Glutamatergic neuron (in vitro differentiated cells): ENCODE measurements around the gene FLT3. TPM values are rescaled to one million over a fixed set of nuclear protein-coding genes. Genes with fewer than 3 reads are reported as not detected.
"Not testable (repeated sequence)": the region's sequence is repeated elsewhere in the genome, so short reads cannot be mapped to it uniquely, and the experiment has no call there.

Experiments used
- DNase-seq: peaks from one replicate; pipeline ENCODE4 v3.0.0; 2022
- H3K27ac Mint-ChIP-seq: one replicate; pipeline ENCODE4 v1.8.0; 2020; ENCODE audit warnings: mild to moderate bottlenecking, mixed read lengths, inconsistent platforms; ENCODE audit not compliant: unreplicated experiment
- H3K27me3 Mint-ChIP-seq: one replicate; pipeline ENCODE4 v1.8.0; 2020; ENCODE audit warnings: mild to moderate bottlenecking, moderate library complexity, mixed read lengths, inconsistent platforms; ENCODE audit not compliant: unreplicated experiment
- H3K36me3 Mint-ChIP-seq: one replicate; pipeline ENCODE4 v1.8.0; 2020; ENCODE audit warnings: mild to moderate bottlenecking, mixed read lengths, inconsistent platforms; ENCODE audit not compliant: unreplicated experiment
- H3K4me1 Mint-ChIP-seq: one replicate; pipeline ENCODE4 v1.8.0; 2020; ENCODE audit warnings: mild to moderate bottlenecking, low read depth, mixed read lengths, inconsistent platforms; ENCODE audit not compliant: unreplicated experiment
- H3K4me3 Mint-ChIP-seq: one replicate; pipeline ENCODE4 v1.8.0; 2020; ENCODE audit warnings: mild to moderate bottlenecking, mixed read lengths, inconsistent platforms; ENCODE audit not compliant: unreplicated experiment
- H3K9me3 Mint-ChIP-seq: one replicate; pipeline ENCODE4 v1.8.0; 2020; ENCODE audit warnings: mild to moderate bottlenecking, moderate library complexity, mixed read lengths, inconsistent platforms; ENCODE audit not compliant: unreplicated experiment
- total RNA-seq: library from RNA; stranded (reverse); fragmentation: NEBNext Ultra II Directional; extraction: Animal tissue kit (Norgen Biotek cat#: 25700); gene quantifications from one replicate; pipeline ENCODE4 v1.2.1, GENCODE V29; 2021; ENCODE audit not compliant: unreplicated experiment
- TF ChIP-seq, protein P1 (sequence below): fragments of 200-600 bp; sonication (generic); IDR thresholded peaks from one replicate; pipeline ENCODE4 v1.5.0; 2021; ENCODE audit not compliant: partially characterized antibody, unreplicated experiment

Gene FLT3
- total RNA-seq, 1 donor from 2014 or later, result not detected

DNA sequence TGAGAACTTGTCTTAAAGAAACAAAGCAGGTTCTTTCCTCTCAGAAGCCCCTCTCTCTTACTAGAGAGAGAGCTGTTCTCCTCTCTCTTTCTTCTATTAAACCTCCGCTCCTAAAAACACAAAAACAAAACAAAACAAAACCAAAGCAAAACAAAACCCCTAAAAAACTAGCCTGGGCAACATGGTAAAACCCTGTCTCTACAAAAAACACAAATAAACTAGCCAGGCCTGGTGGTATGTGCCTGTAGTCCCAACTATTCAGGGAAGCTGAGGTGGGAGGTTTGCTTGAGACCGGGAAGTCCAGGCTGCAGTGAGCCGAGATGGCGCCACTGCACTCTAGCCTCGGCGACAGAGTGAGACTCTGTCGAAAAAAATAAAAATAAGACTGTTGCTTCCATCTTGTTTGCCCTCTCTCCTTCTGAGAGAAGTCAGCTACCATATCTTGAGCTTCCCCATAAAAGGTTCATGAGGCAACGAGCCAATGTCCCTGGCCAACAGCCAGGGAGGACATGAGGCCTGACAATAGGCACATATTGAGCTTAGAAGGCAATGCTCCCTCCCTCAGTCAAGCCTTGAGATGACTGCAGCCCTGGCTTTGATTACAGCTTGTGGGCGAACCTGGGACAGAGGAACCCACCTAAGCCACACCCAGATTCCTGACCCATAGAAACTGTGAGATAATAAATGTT is 17.5 kb upstream of the FLT3 start:
- Mint-ChIP-seq H3K27me3 (no peaks in the 10 kb centered on the region), H3K4me1 (no peaks in the 10 kb centered on the region), H3K27ac (no peak overlapping the region), H3K4me3 (no peak overlapping the region), H3K9me3 (no peaks in the 10 kb centered on the region), H3K36me3 (no peaks in the 10 kb centered on the region)
- TF ChIP-seq, protein P1, sequence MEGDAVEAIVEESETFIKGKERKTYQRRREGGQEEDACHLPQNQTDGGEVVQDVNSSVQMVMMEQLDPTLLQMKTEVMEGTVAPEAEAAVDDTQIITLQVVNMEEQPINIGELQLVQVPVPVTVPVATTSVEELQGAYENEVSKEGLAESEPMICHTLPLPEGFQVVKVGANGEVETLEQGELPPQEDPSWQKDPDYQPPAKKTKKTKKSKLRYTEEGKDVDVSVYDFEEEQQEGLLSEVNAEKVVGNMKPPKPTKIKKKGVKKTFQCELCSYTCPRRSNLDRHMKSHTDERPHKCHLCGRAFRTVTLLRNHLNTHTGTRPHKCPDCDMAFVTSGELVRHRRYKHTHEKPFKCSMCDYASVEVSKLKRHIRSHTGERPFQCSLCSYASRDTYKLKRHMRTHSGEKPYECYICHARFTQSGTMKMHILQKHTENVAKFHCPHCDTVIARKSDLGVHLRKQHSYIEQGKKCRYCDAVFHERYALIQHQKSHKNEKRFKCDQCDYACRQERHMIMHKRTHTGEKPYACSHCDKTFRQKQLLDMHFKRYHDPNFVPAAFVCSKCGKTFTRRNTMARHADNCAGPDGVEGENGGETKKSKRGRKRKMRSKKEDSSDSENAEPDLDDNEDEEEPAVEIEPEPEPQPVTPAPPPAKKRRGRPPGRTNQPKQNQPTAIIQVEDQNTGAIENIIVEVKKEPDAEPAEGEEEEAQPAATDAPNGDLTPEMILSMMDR, result no peak
- DNase-seq, result no peak

DNA sequence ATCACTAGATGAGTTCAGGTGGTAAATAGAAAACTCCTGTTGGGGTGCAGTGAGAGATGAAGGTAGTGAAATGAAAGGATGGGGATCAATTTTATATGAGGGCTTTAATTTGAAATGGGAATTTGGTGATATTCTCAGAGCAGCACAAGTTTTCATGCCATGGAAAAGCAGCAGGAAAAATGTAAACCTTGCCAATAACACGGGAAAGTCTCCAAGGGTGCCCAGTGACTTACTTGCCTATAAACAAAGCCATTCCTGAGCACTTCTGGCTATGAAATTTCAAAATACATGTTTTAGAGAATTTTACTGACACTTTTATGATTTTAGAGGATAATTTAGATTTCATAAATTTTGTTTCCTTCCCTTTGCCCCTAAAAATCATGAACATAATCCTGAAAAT is 16.4 kb upstream of the FLT3 start:
- Mint-ChIP-seq H3K9me3 (no peaks in the 10 kb centered on the region), H3K4me3 (no peak overlapping the region), H3K27ac (no peak overlapping the region), H3K27me3 (no peaks in the 10 kb centered on the region), H3K36me3 (no peaks in the 10 kb centered on the region), H3K4me1 (no peaks in the 10 kb centered on the region)
- DNase-seq, result no peak
- TF ChIP-seq, protein P1, result no peak

DNA sequence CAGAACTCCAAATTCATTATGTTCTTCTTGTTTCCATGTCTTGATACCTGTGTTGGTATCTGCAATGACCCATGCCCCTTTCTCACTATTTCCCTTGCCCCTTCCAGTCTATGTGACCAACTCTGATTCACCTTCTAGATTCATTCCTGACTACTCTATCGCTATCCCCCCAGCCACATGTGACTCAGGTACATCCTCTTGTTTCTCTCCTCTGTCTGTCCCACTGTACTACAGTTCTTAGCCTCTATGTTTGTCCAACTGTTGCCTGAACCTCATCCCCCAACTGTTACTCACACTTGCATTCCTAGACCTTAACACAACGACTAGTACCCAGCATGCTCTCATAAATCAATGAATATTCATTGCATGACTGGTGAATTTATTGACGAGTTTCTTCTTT is 10.0 kb upstream of the FLT3 start:
- no peak for DNase-seq
- no peaks in the 10 kb centered on the region for H3K9me3 Mint-ChIP-seq
- H3K27me3 Mint-ChIP-seq, result no peaks in the 10 kb centered on the region
- no peaks in the 10 kb centered on the region for H3K4me1 Mint-ChIP-seq
- H3K27ac Mint-ChIP-seq, result no peak overlapping the region
- no peak overlapping the region for H3K4me3 Mint-ChIP-seq
- TF ChIP-seq, protein P1, result no peak
- no peaks in the 10 kb centered on the region for H3K36me3 Mint-ChIP-seq

DNA sequence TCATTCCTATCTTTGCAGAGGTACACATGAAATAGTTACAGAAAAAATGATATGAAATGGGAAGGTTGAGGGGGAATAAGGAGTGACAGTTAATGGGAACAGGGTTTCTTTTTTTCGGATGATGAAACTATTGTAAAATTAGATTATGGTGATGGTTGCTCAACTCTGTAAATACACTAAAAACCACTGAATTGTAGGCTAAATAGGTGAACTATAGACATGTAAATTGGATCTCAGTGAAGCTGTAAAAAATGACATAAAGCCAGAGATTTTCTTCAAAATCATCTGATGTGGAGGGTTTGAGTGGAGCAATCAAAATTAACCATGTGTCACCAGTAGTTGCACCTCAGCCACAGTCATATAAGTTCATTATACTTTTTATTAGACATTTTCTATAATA is 6.6 kb upstream of the FLT3 start:
- TF ChIP-seq, protein P1, result no peak
- Mint-ChIP-seq H3K27me3 (no peaks in the 10 kb centered on the region), H3K27ac (no peak overlapping the region), H3K36me3 (no peaks in the 10 kb centered on the region), H3K4me3 (no peak overlapping the region), H3K9me3 (no peaks in the 10 kb centered on the region), H3K4me1 (no peaks in the 10 kb centered on the region)
- DNase-seq, result no peak

DNA sequence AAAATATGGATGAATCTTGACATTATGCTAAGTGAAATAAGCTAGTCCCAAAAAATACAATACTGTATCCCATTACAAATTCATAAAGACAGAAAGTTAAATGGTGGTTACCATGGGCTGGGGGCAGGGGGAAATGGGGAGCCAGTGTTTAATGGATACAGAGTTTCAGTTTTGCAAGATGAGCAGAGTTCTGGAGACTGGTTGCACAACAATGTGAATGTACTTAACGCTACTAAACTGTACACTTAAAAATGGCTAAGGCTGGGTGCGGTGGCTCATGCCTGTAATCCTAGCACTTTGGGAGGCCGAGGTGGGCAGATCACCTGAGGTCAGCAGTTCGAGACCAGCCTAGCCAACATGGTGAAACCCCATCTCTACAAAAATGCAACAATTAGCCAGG is 1.5 kb upstream of the FLT3 start:
- H3K27me3 Mint-ChIP-seq, result peaks cover 12% of the 10 kb centered on the region
- H3K4me3 Mint-ChIP-seq, H3K4me1 Mint-ChIP-seq, H3K9me3 Mint-ChIP-seq, DNase-seq, H3K36me3 Mint-ChIP-seq, H3K27ac Mint-ChIP-seq: not testable (repeated sequence)
